Right ventricle myocardium superior (tissue), 1 donor: ENCODE data around the gene APOC1. TPM values are rescaled to one million over a fixed set of nuclear protein-coding genes. Genes with fewer than 3 reads are reported as not detected.
"Not testable (repeated sequence)": the region's sequence is repeated elsewhere in the genome, so short reads cannot be mapped to it uniquely, and the experiment has no call there.

Experiments used
- ATAC-seq: fragments of 200-7000 bp; cut with Tn5 transposase; one replicate; pipeline ENCODE4 v1.9.1; 2020; ENCODE audit warnings: mild to moderate bottlenecking; ENCODE audit not compliant: poor library complexity
- DNase-seq: peaks from one replicate; pipeline ENCODE4 v3.0.0-alpha.2; 2020
- intact Hi-C: fragments of 100-400 bp; cut with DNase I; formaldehyde crosslinking; loops from one replicate; pipeline ENCODE4 v1.11.2; 2022
- long read RNA-seq: library from polyadenylated mRNA; unstranded; transcript quantifications from one replicate; pipeline ENCODE4 v2.0.0, GENCODE V29; 2021
- total RNA-seq: library from RNA; stranded (reverse); fragmentation: NEBNext Ultra II Directional; extraction: Animal tissue kit (Norgen Biotek cat#: 25700); gene quantifications from one replicate; pipeline ENCODE4 v1.2.1, GENCODE V29; 2021
- donor health status: DM: no; HTN: yes; CAD: no; lungs with severe emphysema.

APOC1 gene
- 1.00 TPM for total RNA-seq
- long read RNA-seq = 0 reads

DNA sequence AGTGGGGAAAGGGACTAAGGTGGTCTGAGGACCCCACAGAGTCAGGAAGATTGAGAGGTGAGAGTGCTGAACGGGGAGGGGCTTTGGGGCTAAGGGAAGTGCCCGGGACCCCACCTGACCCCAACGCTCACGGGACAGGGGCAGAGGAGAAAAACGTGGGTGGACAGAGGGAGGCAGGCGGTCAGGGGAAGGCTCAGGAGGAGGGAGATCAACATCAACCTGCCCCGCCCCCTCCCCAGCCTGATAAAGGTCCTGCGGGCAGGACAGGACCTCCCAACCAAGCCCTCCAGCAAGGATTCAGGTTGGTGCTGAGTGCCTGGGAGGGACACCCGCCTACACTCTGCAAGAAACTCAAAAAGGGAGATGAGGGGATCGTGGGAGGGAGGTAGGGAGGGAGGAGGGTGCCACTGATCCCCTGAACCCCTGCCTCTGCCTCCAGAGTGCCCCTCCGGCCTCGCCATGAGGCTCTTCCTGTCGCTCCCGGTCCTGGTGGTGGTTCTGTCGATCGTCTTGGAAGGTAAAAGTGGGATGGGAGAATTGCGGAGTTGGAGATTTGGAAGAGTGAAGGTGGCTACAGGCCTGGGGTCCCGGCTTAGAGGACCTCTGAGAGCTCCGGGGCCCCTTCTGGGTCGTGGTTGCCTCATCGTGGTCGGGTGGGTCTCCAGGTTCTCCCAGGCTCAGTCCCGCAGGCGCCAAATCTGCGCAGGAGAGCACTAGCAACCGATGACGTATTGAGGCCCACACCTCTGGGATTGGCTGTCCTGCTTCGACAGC is at the start of gene APOC1:
Gene APOC1, plus strand, starts transcription at position 176 of the 774 bp plus-strand sequence. Its CDS starts 284 bp downstream, at position 460.
- ATAC-seq (peak; percentile 96), DNase-seq (peak; percentile 89)
- intact Hi-C loops = not testable (repeated sequence)

DNA sequence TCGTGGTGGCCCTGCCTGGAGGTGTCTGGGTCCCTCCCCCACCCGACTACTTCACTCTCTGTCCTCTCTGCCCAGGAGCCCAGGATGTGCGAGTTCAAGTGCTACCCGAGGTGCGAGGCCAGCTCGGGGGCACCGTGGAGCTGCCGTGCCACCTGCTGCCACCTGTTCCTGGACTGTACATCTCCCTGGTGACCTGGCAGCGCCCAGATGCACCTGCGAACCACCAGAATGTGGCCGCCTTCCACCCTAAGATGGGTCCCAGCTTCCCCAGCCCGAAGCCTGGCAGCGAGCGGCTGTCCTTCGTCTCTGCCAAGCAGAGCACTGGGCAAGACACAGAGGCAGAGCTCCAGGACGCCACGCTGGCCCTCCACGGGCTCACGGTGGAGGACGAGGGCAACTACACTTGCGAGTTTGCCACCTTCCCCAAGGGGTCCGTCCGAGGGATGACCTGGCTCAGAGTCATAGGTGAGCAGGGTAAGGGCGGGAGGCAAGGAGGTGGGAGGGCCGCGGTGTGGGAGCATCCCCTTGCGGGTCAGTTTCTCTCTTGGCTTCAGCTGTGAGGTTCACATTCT is 49.1 kb upstream of the APOC1 start:
- no peak for ATAC-seq
- no peak for DNase-seq
- intact Hi-C loops = no loop called here

DNA sequence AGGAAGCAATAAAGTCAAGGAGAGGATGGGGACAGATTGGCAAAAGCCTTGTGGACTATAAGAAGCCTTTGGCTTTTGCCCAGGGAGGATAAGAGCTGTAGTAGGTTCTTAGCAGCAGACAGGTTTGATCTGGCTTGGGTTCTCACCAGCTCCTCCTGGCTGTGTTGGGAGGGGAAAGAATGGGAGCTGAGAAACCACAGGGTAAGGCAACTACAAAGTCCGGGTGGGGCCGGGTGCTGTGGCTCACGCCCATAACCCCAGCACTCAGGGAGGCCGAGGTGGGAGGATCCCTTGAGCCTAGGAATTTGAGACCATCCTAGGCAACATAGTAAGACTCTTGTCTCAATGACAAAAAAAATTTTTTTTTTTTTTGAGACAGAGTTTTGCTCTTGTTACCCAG is 47.7 kb upstream of the APOC1 start:
- intact Hi-C loops = no loop called here
- ATAC-seq (no peak), DNase-seq (no peak)

DNA sequence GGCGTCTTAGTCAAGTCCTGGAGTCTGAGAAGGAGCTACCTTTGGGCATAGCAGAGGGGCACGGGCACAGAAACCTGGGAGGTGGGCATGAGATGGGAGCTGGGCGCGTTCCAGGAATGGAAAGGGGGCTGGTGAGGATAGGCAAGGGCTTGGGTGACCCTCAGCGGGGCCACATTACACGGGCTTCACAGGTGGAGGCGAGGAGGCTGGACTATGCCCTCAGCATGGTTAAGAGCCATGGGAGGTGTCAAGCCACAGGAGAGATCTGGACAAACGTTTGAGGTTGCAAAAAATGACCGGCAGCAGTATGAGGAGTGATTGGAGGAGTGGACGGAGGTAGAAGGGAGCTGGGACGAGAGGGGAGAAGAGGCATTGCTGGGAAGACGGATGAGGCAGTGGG is 46.8 kb upstream of the APOC1 start:
- no peak for DNase-seq
- intact Hi-C loops = no loop called here
- no peak for ATAC-seq

DNA sequence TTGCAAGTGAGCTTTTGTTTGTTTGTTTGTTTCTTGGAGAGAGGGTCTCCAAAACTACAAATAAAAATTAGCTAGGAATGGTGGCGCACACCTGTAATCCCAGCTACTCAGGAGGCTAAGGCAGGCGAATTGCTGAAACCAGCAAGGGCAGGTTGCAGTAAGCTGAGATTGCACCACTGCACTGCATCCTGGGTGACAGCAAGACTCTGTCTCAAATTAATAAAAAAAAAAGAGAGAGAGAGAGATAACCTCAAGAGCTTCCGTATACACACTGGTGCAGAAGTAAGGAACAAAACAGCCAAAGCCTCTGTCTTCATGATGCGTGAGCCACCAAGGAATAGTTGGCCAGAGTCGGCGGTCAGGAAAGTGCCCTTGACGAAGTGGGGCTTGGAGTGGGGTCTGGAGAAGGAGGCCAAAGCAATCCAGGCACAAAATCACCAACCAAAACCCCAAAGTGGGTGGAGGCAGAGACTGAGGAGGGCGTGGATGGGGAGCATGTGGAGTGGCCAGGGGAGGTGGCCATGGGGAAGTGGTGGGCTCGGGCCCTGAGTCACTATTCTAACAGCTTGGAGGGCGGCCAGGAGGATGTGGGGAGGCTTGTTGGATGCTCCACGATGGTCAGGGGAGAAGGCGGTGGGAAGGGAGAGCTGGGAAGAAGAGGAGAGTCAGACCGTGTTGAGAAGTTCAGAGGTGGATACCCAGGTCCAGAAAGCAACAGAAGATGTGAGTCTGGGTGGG is 44.5 kb upstream of the APOC1 start:
- ATAC-seq (peak; percentile 34), DNase-seq (no peak)
- intact Hi-C loops = no loop called here

DNA sequence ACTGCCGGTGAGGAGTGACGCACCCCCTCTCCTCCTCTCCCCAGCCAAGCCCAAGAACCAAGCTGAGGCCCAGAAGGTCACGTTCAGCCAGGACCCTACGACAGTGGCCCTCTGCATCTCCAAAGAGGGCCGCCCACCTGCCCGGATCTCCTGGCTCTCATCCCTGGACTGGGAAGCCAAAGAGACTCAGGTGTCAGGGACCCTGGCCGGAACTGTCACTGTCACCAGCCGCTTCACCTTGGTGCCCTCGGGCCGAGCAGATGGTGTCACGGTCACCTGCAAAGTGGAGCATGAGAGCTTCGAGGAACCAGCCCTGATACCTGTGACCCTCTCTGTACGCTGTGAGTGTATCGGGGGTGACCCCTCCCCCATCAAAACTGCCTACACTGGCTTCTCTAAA is 42.6 kb upstream of the APOC1 start:
- intact Hi-C loops = no loop called here
- ATAC-seq (no peak), DNase-seq (no peak)

DNA sequence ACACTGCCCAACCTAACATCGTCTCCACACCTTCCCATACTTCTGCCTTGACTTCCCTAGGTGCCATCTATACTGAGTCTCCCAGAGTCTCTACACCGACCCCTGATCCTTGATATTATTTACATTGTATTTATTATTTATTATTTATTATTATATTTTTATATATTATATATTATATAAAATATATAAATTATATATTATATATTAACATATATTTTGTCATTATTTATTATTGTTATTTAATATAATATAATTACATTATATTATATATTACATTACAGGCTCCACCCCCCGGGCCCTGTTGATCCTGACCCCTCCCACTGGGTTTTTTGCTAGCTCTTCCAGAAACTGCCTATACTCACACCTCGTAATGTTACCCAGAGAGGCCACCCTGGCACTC is 41.7 kb upstream of the APOC1 start:
- intact Hi-C loops = no loop called here
- no peak for ATAC-seq
- DNase-seq = no peak

DNA sequence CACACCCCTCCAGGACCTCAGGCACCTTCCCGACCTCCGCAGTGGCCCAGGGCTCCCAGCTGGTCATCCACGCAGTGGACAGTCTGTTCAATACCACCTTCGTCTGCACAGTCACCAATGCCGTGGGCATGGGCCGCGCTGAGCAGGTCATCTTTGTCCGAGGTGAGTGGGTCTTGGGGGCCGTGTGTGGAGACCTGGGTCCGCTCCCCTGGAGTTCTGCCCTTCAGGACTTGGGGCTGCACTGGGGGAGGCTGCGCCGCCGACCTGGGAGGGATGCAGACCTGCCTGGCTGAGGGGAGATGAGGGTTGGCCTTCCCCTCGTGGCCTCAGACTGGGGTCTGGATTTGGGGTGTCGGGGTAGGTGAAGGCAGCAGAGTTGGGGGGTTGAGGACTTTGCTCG is 40.1 kb upstream of the APOC1 start:
- DNase-seq (no peak), ATAC-seq (no peak)
- intact Hi-C loops = no loop called here

DNA sequence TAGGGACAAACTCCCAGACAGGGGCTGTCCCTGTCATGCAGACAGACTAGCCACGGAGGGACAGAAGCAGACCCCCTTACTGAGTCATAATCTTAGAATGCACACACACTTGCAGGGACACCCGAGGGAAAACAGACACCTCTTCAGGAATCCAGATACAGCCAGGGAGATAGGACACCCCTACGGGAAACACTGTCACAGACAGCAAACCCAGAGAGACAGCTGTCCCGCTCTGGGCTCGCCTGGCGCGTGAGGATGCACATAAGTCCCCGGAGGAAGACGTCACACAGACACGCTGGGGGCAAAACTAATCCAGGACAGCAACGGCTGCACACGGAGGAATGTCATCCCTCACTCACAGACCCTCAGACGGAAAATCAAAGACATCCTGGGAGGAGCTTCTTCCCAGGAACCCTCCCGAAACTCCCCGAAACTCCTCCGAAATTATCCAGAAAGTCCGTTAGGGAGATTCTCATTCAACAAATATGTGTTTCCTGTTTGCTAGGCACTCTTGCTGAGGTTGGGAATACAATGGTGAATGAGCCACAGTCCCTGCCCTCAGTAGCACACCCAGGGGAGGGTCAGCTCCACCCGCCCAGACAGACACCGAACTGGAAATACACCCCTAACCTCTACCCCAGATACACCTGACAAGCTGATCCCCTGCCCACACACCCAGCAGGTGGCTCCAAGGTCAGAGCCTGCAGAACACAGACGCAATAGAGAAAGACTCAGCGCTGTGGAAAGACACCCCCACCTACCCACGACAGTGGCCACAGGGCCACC is 38.5 kb upstream of the APOC1 start:
- DNase-seq (no peak), ATAC-seq (peak; percentile 18)
- intact Hi-C loops = no loop called here

DNA sequence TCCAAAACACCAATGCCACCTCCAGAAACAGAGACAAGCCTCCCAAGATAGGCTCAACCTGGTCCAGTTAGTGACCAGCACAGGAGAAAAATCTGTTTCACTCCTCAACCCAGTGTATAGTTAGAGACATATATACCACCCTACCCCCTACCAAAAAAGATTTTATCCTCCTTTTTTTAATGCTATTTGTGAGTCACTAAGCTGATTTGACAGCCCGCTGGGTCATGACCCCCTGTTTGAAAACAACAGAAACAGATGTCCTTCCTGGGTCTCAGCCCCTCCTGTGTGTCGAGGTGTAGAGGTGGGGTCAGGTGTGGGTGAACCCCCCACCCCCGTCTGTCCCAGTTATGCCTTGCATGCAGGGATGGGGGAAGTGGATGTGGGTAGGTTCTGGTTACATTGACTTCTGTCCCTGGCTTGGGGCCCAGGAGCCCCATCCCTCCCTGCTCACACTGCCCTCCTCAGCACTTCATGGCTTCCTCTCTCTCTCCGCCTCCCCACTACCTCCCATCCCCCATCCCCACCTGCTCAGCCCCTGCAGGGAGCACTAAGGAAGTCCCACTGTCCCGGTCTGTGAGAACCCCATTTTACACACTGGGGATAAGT is 37.4 kb upstream of the APOC1 start:
- no peak for DNase-seq

DNA sequence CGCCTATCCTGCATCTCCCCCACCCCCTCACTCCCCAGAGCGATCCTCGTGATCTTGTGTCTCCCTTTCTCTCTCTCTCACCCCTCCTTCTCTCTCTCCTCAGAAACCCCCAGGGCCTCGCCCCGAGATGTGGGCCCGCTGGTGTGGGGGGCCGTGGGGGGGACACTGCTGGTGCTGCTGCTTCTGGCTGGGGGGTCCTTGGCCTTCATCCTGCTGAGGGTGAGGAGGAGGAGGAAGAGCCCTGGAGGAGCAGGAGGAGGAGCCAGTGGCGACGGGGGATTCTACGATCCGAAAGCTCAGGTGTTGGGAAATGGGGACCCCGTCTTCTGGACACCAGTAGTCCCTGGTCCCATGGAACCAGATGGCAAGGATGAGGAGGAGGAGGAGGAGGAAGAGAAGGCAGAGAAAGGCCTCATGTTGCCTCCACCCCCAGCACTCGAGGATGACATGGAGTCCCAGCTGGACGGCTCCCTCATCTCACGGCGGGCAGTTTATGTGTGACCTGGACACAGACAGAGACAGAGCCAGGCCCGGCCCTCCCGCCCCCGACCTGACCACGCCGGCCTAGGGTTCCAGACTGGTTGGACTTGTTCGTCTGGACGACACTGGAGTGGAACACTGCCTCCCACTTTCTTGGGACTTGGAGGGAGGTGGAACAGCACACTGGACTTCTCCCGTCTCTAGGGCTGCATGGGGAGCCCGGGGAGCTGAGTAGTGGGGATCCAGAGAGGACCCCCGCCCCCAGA is 36.1 kb upstream of the APOC1 start:
- ATAC-seq (no peak), DNase-seq (no peak)
- intact Hi-C loops = no loop called here

More for the DNA sequence above, 37.4 kb upstream of the APOC1 start:
- intact Hi-C loops = no loop called here
- ATAC-seq = no peak

DNA sequence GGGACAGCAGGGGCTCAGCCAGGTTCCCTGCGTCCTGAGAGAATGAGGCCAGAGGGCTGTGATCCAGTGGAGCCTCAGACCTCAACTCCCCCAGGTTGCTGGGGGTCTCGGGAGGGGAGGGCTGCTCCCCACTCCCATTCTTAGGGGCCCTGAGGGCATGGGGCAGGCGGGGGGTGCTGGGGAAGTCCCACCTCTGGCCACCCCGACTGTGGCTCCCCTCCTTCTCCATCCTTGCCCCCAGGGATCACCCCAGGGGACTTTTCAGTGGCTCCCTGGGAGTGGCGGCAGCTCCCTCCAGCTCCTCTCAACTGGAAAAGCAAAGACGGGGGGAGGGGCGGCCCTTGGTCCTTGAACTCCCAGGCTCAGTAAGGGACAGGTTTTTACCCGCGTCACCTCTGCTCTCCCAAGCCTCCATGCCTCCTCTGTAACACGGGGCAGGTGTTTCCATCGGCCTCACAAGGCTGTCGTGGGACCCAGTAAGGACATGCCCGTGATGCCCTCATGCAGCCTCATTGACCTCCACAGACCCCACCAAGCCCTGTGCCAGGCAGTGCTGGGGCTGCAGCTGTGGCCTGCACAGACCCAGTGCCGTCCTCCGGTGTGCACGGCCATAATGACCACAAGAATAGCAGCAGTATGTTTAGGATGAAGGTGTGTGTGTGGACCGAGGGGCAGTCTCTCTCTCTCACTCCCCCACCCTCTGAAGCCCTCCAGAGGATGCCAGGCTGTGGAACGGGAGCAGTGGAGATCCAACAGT is 34.9 kb upstream of the APOC1 start:
- intact Hi-C loops = no loop called here
- DNase-seq (no peak), ATAC-seq (no peak)

DNA sequence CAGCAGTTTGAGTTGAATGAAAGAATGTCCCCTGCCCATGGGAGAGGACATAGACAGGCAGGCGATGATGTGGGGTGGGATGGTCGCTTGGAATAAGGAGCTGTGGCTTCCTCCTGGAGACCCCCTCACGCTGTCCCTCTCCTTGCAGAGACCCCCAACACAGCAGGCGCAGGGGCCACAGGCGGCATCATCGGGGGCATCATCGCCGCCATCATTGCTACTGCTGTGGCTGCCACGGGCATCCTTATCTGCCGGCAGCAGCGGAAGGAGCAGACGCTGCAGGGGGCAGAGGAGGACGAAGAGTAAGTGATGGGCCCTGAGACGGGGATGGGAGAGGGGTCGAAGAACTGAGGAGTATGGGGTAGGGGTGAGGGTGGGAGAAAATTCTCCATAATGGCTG is 32.3 kb upstream of the APOC1 start:
- no peak for ATAC-seq
- intact Hi-C loops = no loop called here
- DNase-seq = no peak

DNA sequence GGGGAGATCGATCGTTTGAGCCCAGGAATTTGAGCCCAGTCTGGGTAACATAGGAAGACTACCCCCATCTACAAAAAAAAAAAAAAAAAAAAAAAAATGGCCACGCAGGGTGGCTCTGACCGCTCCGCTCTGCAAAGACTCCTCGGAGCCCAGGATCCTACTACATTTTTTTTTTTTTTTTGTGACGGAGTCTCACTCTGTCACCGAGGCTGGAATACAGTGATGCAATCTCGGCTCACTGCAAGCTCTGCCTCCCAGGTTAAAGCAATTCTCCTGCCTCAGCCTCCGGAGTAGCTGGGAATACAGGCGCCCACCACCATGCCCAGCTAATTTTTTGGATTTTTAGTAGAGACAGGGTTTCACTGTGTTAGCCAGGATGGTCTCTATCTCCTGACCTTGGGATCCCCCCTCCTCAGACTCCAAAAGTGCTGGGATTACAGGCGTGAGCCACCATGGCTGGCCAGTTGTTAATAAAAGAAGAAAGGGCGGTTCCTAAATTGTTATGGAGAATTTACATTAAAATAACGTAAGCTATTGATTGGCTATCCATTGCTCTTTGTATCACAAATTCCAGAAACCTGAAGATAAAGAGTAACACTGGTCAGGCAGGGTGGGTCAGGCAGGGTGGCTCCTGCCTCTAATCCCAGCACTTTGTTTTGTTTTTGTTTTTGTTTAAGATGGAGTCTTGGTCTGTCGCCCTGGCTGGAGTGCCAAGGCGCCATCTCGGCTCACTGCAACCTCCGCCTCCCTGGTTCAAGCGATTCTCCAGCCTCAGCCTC is 31.6 kb upstream of the APOC1 start:
- DNase-seq, intact Hi-C loops, ATAC-seq: not testable (repeated sequence)

DNA sequence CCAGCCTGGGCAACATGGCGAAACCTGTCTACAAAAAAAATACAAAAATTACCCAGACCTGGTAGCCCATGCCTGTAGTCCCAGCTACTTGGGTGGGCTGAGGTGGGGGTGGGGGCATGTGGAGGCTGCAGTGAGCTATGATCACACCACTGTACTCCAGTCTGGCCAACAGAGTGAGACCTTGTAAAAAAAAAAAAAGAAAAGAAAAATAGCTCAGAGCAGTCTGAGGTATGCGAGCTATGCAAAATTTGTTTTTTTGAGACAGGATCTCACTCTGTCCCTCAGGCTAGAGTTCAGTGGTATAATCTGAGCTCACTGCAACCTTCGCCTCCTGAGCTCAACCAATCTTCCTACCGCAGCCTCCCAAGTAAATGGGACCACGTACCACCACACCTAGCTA is 30.5 kb upstream of the APOC1 start:
- DNase-seq = no peak
- no peak for ATAC-seq
- intact Hi-C loops = no loop called here

DNA sequence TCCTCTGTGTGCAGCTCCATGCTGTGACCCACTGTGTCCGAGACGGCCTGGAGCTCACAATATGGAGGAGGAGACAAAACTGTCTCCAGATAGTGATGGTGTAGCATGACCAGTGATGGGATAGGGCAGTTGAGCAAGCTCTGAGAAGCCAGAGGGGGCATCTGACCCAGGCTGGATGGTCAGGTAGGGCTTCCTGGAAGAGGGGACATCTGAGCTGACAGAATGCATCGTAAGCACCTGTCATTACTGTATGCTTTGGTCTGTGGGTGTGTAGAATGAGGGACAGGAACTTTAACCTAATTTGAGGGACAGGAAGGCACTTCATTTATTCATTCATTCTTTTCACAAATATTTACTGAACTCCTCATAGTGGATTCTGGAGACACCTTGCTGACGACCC is 29.8 kb upstream of the APOC1 start:
- DNase-seq (no peak), ATAC-seq (no peak)
- intact Hi-C loops = no loop called here

DNA sequence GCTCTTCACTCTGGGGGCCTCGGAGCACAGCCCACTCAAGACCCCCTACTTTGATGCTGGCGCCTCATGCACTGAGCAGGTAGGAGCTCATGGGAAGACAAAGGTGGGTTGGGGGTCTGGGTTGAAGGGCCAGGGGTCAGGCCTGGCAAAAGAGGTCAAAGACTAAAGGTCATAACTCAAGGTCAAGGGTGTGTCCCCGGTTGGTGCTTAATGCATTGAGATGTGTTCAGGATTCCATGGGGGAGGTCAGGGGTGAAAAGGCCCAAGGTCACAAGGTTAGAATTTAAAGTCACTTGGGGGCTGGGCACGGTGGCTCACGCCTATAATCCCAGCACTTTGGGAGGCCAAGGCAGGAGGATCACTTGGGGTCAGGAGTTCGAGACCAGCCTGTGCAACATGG is 28.3 kb upstream of the APOC1 start:
- DNase-seq (no peak), ATAC-seq (no peak)
- intact Hi-C loops = no loop called here
